ENCODE data around the gene KCMF1. TPM values are rescaled to one million over a fixed set of nuclear protein-coding genes. Genes with fewer than 3 reads are reported as not detected.
A peak's percentile ranks its signal among the peaks of the same experiment; 100 is the strongest.

Gene KCMF1
- total RNA-seq, 4 donors from 2014 or later: 41.5 to 97.3 (median 55.5) TPM

DNA sequence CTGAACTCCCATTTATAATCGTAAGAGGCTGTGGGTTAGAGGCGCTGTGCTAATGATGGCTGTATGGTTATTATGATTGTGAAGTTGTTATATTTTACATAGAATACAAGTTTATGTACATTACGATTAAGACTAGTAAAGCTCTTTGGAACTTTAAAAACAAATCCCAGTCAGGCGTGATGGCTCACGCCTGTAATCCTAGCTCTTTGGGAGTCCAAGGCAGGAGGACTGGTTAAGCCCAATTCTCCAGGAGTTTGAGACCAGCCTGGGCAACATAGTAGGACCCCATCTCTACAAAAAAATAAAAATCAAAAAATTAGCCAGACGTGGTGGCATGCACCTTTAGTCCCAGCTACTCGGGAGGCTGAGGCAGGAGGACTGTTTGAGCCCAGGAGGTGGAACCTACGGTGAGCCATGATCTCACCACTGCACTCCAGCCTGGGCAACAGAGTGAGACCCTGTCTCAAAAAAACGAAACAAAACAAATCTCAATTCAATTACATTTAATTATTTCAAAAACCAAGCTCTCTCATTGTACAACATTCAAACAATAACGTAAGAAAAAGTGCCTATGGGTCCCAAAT is 23.9 kb upstream of the KCMF1 start:
- H3K9me3 ChIP-seq: no peaks in the 10 kb centered on the region
- H3K4me1 ChIP-seq: peaks cover 0 to 21% (median 8%) of the 10 kb centered on the region in 4 donors
- H3K36me3 ChIP-seq: no peaks in the 10 kb centered on the region
- no peak overlapping the region for H3K4me3 ChIP-seq
- no peaks in the 10 kb centered on the region for H3K27me3 ChIP-seq
- intact Hi-C loops (cut with DNase I; ENCODE audit: low total_unique reads): no loop called here
- no peak for TF ChIP-seq POLR2AphosphoS5 (IDR thresholded peaks at IDR 0.05)
- no peak for TF ChIP-seq EP300 (IDR thresholded peaks at IDR 0.05; ENCODE audit: low read depth)
- TF ChIP-seq, protein P1, sequence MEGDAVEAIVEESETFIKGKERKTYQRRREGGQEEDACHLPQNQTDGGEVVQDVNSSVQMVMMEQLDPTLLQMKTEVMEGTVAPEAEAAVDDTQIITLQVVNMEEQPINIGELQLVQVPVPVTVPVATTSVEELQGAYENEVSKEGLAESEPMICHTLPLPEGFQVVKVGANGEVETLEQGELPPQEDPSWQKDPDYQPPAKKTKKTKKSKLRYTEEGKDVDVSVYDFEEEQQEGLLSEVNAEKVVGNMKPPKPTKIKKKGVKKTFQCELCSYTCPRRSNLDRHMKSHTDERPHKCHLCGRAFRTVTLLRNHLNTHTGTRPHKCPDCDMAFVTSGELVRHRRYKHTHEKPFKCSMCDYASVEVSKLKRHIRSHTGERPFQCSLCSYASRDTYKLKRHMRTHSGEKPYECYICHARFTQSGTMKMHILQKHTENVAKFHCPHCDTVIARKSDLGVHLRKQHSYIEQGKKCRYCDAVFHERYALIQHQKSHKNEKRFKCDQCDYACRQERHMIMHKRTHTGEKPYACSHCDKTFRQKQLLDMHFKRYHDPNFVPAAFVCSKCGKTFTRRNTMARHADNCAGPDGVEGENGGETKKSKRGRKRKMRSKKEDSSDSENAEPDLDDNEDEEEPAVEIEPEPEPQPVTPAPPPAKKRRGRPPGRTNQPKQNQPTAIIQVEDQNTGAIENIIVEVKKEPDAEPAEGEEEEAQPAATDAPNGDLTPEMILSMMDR (IDR thresholded peaks at IDR 0.05): no peak
- no peak for TF ChIP-seq POLR2A (IDR thresholded peaks at IDR 0.05)
- DNase-seq: no peak
- 91 to 92% methylated on average over 7 to 10 of the region's 10 CpGs for WGBS, 2 donors (ENCODE audit: low coverage in 1 of 2)
- H3K27ac ChIP-seq: peak overlapping the region; percentile 73 to 83 (median 78)
- in situ Hi-C loops (cut with MboI; ENCODE audit: low pct_ligation_motif_present in 1 of 4, low pct_unique_long_range_greater_than_20kb in 1 of 4, low sequenced_read_pairs in 3 of 4): loop anchor here in 1 of 4 donors (25.0 kb wide), 1 partner anchor 340 kb away; no protein-coding TSS in a partner anchor

DNA sequence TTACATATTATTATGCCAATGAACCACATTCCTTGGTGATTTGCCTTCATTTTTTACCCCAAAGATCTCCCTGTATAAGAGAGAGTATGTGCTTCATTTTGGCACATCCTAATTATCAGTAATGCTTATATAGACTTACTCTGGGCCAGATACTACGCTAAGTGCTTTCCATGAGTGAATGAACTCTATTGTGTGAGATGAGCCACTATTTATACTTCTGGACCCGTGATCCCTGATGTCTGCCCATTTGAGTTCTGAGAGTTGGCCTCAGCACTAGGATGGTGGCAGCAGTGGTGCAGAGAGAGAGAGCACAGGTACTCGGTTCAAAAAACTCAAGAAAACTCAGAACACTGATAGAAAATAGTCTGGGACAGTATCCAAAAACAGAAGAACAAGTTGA is 17.4 kb upstream of the KCMF1 start:
- WGBS, 2 donors (ENCODE audit: low coverage in 1 of 2): 87 to 100% methylated on average over 1 to 3 of the region's 3 CpGs
- H3K4me1 ChIP-seq: peaks cover 7 to 10% (median 9%) of the 10 kb centered on the region in 4 donors
- H3K36me3 ChIP-seq: no peaks in the 10 kb centered on the region
- TF ChIP-seq, protein P1 (IDR thresholded peaks at IDR 0.05): no peak
- no peak for TF ChIP-seq POLR2A (IDR thresholded peaks at IDR 0.05)
- TF ChIP-seq EP300 (IDR thresholded peaks at IDR 0.05; ENCODE audit: low read depth): no peak
- TF ChIP-seq POLR2AphosphoS5 (IDR thresholded peaks at IDR 0.05): no peak
- no peaks in the 10 kb centered on the region for H3K9me3 ChIP-seq
- in situ Hi-C loops (cut with MboI; ENCODE audit: low pct_ligation_motif_present in 1 of 4, low pct_unique_long_range_greater_than_20kb in 1 of 4, low sequenced_read_pairs in 3 of 4): no loop called here
- H3K27ac ChIP-seq: no peak overlapping the region
- DNase-seq: no peak
- intact Hi-C loops (cut with DNase I; ENCODE audit: low total_unique reads): no loop called here
- no peak overlapping the region for H3K4me3 ChIP-seq
- H3K27me3 ChIP-seq: no peaks in the 10 kb centered on the region

DNA sequence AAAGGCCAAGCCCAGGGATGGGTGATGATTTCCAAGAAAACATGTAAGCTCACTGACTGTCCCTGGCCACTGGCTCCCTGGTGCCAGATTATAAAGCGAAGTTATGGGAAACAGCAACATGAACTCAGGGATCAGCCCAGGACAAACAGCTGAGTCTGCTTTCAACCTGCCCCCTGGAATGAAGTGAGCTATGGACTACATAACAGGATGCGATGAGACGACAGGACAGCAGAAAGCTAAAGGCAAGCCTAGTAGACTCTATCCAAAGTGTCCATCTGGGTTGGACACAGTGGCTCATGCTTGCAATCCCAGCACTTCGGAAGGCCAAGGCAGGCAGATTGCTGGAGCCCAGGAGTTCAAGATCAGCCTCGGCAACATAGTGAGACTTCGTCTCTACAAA is 16.6 kb upstream of the KCMF1 start:
- no peak for DNase-seq
- no peaks in the 10 kb centered on the region for H3K27me3 ChIP-seq
- no peaks in the 10 kb centered on the region for H3K9me3 ChIP-seq
- peaks cover 7 to 15% (median 12%) of the 10 kb centered on the region in 4 donors for H3K4me1 ChIP-seq
- H3K4me3 ChIP-seq: no peak overlapping the region
- 89 to 92% methylated on average over 3 to 6 of the region's 6 CpGs for WGBS, 2 donors (ENCODE audit: low coverage in 1 of 2)
- TF ChIP-seq POLR2A (IDR thresholded peaks at IDR 0.05) (no peak), POLR2AphosphoS5 (IDR thresholded peaks at IDR 0.05) (no peak), EP300 (IDR thresholded peaks at IDR 0.05; ENCODE audit: low read depth) (no peak)
- TF ChIP-seq, protein P1 (IDR thresholded peaks at IDR 0.05): no peak
- in situ Hi-C loops (cut with MboI; ENCODE audit: low pct_ligation_motif_present in 1 of 4, low pct_unique_long_range_greater_than_20kb in 1 of 4, low sequenced_read_pairs in 3 of 4): no loop called here
- H3K36me3 ChIP-seq: no peaks in the 10 kb centered on the region
- H3K27ac ChIP-seq: no peak overlapping the region
- intact Hi-C loops (cut with DNase I; ENCODE audit: low total_unique reads): no loop called here

DNA sequence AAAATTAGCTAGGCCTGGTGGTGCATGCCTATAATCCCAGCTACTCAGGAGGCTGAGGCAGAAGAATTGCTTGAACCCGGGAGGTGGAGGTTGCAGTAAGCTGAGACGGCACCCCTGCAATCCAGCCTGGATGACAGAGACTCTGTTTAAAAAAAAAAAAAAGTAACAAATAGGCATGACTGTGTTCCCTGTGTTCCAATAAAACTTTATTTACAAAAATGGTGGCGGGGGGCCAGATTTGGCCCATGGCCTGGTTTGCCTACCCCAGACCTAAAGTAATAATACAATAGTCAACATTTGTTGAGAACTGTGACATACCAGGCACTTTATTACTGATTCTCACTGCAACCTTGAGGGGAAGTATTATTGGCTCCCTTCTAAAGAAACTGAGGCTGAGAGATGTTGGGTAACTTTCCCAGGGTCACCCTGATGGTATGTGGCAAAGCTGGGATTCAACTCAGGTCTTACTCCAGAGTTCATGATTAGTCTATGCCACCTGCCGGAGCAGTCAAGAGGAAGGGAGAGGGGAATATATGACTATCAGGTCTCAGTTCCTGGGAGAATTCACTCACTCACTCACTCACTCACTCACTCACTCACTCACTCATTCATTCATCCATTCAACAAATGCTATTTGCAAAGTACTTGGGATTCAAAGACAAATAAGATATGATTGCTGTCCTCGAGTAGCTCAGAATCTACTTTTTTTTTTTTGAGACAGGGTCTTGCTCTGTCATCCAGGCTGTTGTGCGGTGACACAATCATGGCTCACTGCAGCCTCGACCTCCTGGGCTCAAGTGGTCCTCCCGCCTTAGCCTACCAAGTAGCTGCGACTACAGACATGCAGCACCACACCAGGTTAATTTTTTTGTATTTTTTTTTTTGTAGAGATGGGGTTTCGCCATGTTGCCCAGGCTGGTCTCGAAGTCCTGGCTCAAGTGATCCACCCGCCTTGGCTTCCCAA is 14.3 kb upstream of the KCMF1 start:
- no peaks in the 10 kb centered on the region for H3K36me3 ChIP-seq
- in situ Hi-C loops (cut with MboI; ENCODE audit: low pct_ligation_motif_present in 1 of 4, low pct_unique_long_range_greater_than_20kb in 1 of 4, low sequenced_read_pairs in 3 of 4): no loop called here
- H3K9me3 ChIP-seq: no peaks in the 10 kb centered on the region
- TF ChIP-seq, protein P1 (IDR thresholded peaks at IDR 0.05): no peak
- TF ChIP-seq POLR2A (IDR thresholded peaks at IDR 0.05) (no peak), POLR2AphosphoS5 (IDR thresholded peaks at IDR 0.05) (no peak), EP300 (IDR thresholded peaks at IDR 0.05; ENCODE audit: low read depth) (no peak)
- no peak overlapping the region for H3K4me3 ChIP-seq
- peaks cover 7 to 27% (median 17%) of the 10 kb centered on the region in 4 donors for H3K4me1 ChIP-seq
- 90 to 93% methylated on average over 9 to 12 of the region's 12 CpGs for WGBS, 2 donors (ENCODE audit: low coverage in 1 of 2)
- H3K27me3 ChIP-seq: no peaks in the 10 kb centered on the region
- no peak for DNase-seq
- intact Hi-C loops (cut with DNase I; ENCODE audit: low total_unique reads): no loop called here
- H3K27ac ChIP-seq: no peak overlapping the region

All from transverse colon (tissue), 4 donors.